Tibial nerve (tissue), 4 donors: ENCODE data around the gene CST7. TPM values are rescaled to one million over a fixed set of nuclear protein-coding genes. Genes with fewer than 3 reads are reported as not detected.

ENCODE experiments used
- DNase-seq, 2 donors: peaks; one replicate each; pipeline ENCODE4 v3.0.0-alpha.2; 2019; ENCODE audit warnings: low spot score in 2 of 2
- H3K27ac ChIP-seq, 4 donors: fragments of 200-600 bp; sonication (generic) in 3 of 4; one replicate each; pipeline ENCODE4 v1.5.1; 2017 to 2019; ENCODE audit warnings: mild to moderate bottlenecking in 1 of 4
- H3K27me3 ChIP-seq, 2 donors: fragments of 200-600 bp; sonication (generic) in 1 of 2; one replicate each; pipeline versions ENCODE4 v1.5.1 to v1.6.0; 2017 to 2019
- H3K36me3 ChIP-seq, 3 donors: fragments of 200-600 bp; sonication (generic); one replicate each; pipeline ENCODE4 v1.5.1; 2018 to 2019
- H3K4me1 ChIP-seq, 4 donors: fragments of 200-600 bp; sonication (generic) in 3 of 4; one replicate each; pipeline ENCODE4 v1.5.1; 2017 to 2019
- H3K4me3 ChIP-seq, 4 donors: fragments of 200-600 bp; sonication (generic) in 3 of 4; one replicate each; pipeline ENCODE4 v1.5.1; 2017 to 2019; ENCODE audit warnings: mild to moderate bottlenecking in 1 of 4, moderate library complexity in 1 of 4
- H3K9me3 ChIP-seq, 4 donors: fragments of 200-600 bp; sonication (generic) in 3 of 4; one replicate each; pipeline ENCODE4 v1.5.1; 2017 to 2019
- EP300 ChIP-seq, 2 donors: sonication (generic); formaldehyde crosslinking; IDR thresholded peaks; one replicate each; pipeline ENCODE4 v1.6.1; 2017; ENCODE audit warnings: antibody characterized with exemption in 2 of 2, mild to moderate bottlenecking in 1 of 2
- POLR2A ChIP-seq, 2 donors: fragments of 450-650 bp; IDR thresholded peaks; one replicate each; pipeline ENCODE4 v1.6.1; 2017; ENCODE audit warnings: antibody characterized with exemption in 2 of 2, mild to moderate bottlenecking in 2 of 2, moderate library complexity in 2 of 2
- WGBS, 2 donors: methylation state at CpG; one replicate each; pipeline ENCODE4 v1.1.5; 2018; 5-methylcytosine and 5-hydroxymethylcytosine counted together
- total RNA-seq, 4 donors: library from RNA; depleted of rRNA; stranded (reverse); fragments of >200 nt; gene quantifications; one replicate each; pipeline ENCODE4 v1.1.0, GENCODE V29; 2016
- TF ChIP-seq, protein P1 (sequence below), 5 experiments: fragments of 200-600 bp in 3 of 5; fragments of 450-650 bp in 2 of 5; sonication (generic) in 3 of 5; IDR thresholded peaks; one replicate each; pipeline ENCODE4 v1.5.1; 2016 to 2019; ENCODE audit warnings: antibody characterized with exemption in 5 of 5, mild to moderate bottlenecking in 3 of 5, moderate library complexity in 2 of 5

CST7 gene
- total RNA-seq, 4 donors from 2014 or later, result 0.84 to 6.1 TPM; not detected in 2

GRCh38 chr20:24986436-24987015 lies 37.5 kb downstream of the CST7 start:
- TF ChIP-seq EP300 (IDR thresholded peaks at IDR 0.05) (no peak), POLR2A (IDR thresholded peaks at IDR 0.05) (no peak)
- TF ChIP-seq, protein P1, sequence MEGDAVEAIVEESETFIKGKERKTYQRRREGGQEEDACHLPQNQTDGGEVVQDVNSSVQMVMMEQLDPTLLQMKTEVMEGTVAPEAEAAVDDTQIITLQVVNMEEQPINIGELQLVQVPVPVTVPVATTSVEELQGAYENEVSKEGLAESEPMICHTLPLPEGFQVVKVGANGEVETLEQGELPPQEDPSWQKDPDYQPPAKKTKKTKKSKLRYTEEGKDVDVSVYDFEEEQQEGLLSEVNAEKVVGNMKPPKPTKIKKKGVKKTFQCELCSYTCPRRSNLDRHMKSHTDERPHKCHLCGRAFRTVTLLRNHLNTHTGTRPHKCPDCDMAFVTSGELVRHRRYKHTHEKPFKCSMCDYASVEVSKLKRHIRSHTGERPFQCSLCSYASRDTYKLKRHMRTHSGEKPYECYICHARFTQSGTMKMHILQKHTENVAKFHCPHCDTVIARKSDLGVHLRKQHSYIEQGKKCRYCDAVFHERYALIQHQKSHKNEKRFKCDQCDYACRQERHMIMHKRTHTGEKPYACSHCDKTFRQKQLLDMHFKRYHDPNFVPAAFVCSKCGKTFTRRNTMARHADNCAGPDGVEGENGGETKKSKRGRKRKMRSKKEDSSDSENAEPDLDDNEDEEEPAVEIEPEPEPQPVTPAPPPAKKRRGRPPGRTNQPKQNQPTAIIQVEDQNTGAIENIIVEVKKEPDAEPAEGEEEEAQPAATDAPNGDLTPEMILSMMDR (IDR thresholded peaks at IDR 0.05), result no peak
- H3K36me3 ChIP-seq, result peaks cover 0 to 19% (median 4%) of the 10 kb centered on the region in 3 donors
- no peaks in the 10 kb centered on the region for H3K9me3 ChIP-seq
- peaks cover 0 to 43% (median 9%) of the 10 kb centered on the region in 4 donors for H3K4me1 ChIP-seq
- 89 to 93% methylated on average over 7 of the region's 7 CpGs for WGBS, 2 donors
- peak overlapping the region in 1 of 4 donors; percentile 12 for H3K27ac ChIP-seq
- DNase-seq, result no peak
- H3K4me3 ChIP-seq, result no peak overlapping the region
- H3K27me3 ChIP-seq, result no peaks in the 10 kb centered on the region

DNA sequence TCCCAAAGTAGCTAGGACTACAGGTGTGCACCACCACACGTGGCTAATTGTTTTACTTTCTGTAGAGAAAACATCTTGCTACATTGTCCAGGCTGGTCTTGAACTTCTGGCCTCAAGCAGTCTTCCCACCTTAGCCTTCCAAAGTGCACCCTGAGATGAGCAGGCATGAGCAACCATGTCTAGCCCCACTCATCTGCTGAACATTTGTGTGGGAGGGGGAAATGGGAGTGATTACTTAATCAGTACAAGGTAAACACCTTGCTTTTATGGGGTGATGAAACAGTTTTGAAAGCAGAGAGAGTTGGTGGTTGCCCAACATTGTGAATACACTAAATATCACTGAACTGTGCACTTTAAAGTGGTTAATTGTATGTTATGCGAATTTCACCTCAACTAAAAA lies 38.2 kb downstream of the CST7 start:
- TF ChIP-seq, protein P1 (IDR thresholded peaks at IDR 0.05), result no peak
- TF ChIP-seq POLR2A (IDR thresholded peaks at IDR 0.05) (no peak), EP300 (IDR thresholded peaks at IDR 0.05) (no peak)
- no peak overlapping the region for H3K27ac ChIP-seq
- WGBS, 2 donors, result 88 to 91% methylated on average over 2 of the region's 2 CpGs
- H3K9me3 ChIP-seq, result no peaks in the 10 kb centered on the region
- H3K4me1 ChIP-seq, result peaks cover 0 to 41% (median 11%) of the 10 kb centered on the region in 4 donors
- H3K27me3 ChIP-seq, result no peaks in the 10 kb centered on the region
- H3K4me3 ChIP-seq, result no peak overlapping the region
- H3K36me3 ChIP-seq, result peaks cover 0 to 13% (median 4%) of the 10 kb centered on the region in 3 donors
- DNase-seq, result no peak

DNA sequence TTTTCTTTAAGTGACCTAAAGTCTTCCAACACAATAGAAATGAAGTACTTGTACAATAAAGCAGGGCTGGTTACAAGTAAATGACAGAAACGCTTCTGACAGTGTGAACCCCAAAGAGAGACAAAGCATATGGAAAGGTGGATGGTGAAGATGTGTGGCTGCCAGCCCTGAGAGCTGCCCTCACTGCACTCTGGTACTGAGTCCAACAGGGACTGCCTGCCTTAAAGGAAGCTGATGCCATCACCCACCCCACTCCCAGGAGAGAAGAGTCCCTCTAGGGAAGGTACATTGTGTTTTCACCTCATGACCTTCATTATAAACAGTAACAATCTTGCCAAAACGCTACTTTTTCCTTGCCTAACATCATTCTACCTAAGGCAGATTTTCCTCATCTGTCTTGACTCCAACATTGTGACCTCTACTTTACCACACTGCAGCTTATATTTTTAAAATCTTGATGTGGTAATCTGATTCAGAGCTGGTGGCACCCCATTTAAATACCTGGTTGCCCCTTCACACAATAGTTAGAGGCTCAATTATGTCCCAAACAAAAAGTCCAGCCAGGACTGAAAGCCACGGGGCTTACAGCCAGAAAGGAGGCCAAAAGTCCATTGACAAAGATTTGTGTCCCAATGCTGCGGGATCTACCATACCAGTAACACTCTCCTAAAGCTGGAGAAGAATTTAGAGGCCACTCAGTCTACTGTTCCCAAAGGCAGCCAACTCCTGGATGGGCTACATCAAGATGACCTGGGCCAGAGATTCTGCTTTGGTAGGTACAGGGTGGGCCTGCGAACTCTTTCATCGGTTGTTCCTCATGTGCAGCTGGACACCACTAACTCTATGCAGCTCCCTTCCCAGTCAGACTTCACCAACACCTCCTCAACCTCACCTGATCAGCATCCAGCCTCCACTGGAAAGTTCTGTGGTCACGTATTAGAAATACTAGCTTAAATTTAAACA lies 39.1 kb downstream of the CST7 start:
- WGBS, 2 donors, result 82 to 87% methylated on average over 7 of the region's 7 CpGs
- Histone ChIP-seq H3K9me3 (no peaks in the 10 kb centered on the region), H3K4me3 (no peak overlapping the region), H3K36me3 (peaks cover 0 to 7% (median 4%) of the 10 kb centered on the region in 3 donors), H3K27me3 (no peaks in the 10 kb centered on the region), H3K4me1 (peaks cover 0 to 39% (median 12%) of the 10 kb centered on the region in 4 donors), H3K27ac (no peak overlapping the region)
- DNase-seq, result no peak
- TF ChIP-seq, protein P1 (IDR thresholded peaks at IDR 0.05), result no peak
- TF ChIP-seq EP300 (IDR thresholded peaks at IDR 0.05), result no peak
- no peak for TF ChIP-seq POLR2A (IDR thresholded peaks at IDR 0.05)

DNA sequence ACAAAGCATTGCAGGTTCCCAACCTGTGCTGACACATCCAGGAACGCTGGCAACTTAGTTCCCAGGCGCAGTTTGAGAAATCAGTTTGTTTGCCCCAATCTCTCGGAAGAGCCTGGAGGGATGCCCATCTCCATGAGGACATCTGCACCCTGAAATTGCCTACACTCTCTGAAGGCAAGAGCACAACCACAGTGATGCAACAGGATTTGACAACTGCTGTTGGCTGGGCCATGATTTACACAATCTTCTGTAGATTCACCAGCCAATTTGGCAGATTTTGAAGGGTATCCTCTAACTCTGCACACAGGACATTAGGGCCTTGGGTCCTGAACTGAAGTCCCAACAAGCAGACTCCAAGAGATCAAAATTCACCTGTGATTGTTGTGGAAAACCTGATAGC lies 40.1 kb downstream of the CST7 start:
- H3K4me1 ChIP-seq, result peaks cover 0 to 43% (median 14%) of the 10 kb centered on the region in 4 donors
- H3K27me3 ChIP-seq, result no peaks in the 10 kb centered on the region
- no peaks in the 10 kb centered on the region for H3K9me3 ChIP-seq
- no peaks in the 10 kb centered on the region for H3K36me3 ChIP-seq
- no peak overlapping the region for H3K4me3 ChIP-seq
- no peak for DNase-seq
- 92 to 93% methylated on average over 3 of the region's 3 CpGs for WGBS, 2 donors
- no peak overlapping the region for H3K27ac ChIP-seq
- TF ChIP-seq EP300 (IDR thresholded peaks at IDR 0.05), result peak in 1 of 2 donors; percentile 27
- no peak for TF ChIP-seq POLR2A (IDR thresholded peaks at IDR 0.05)

DNA sequence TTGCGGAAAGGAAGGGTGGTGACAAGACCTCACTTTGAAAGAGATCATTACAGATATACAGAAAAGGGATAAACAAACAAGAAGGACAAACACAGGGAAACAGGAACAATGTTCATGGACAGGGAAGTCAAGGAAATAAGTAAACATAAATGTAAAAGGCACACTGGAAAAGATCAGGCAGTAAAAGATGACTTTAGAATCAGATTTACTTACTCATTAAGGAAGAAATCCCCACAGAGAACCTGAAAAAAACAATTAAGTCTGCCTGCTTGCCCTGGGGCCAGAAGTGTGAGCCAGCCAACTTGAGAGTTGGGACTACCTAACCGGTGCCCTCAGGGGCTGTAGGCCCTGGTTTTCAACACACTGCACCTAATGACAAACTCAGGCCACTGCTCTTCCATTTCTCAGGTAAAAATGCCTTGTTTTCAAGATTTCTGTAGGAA lies 41.8 kb downstream of the CST7 start:
- H3K27me3 ChIP-seq, result no peaks in the 10 kb centered on the region
- TF ChIP-seq EP300 (IDR thresholded peaks at IDR 0.05), result no peak
- TF ChIP-seq POLR2A (IDR thresholded peaks at IDR 0.05), result no peak
- TF ChIP-seq, protein P1 (IDR thresholded peaks at IDR 0.05), result no peak
- no peak for DNase-seq

More for the DNA sequence above, 41.8 kb downstream of the CST7 start:
- H3K9me3 ChIP-seq, result no peaks in the 10 kb centered on the region
- H3K27ac ChIP-seq, result no peak overlapping the region
- peaks cover 0 to 48% (median 19%) of the 10 kb centered on the region in 4 donors for H3K4me1 ChIP-seq
- H3K4me3 ChIP-seq, result peak overlapping the region in 1 of 4 donors; percentile 68
- no peaks in the 10 kb centered on the region for H3K36me3 ChIP-seq
- 89 to 92% methylated on average over 2 of the region's 2 CpGs for WGBS, 2 donors
